ENCODE results near the gene BLNK. TPM values are rescaled to one million over a fixed set of nuclear protein-coding genes. Genes with fewer than 3 reads are reported as not detected.
"Not testable (repeated sequence)": the region's sequence is repeated elsewhere in the genome, so short reads cannot be mapped to it uniquely, and the experiment has no call there.

The BLNK gene
- total RNA-seq: 4.7 TPM
- long read RNA-seq, partial matches to known transcripts: 5 of 9 reads
- long read RNA-seq, other reads (novel, unspliced or antisense): 2 of 9 reads

DNA sequence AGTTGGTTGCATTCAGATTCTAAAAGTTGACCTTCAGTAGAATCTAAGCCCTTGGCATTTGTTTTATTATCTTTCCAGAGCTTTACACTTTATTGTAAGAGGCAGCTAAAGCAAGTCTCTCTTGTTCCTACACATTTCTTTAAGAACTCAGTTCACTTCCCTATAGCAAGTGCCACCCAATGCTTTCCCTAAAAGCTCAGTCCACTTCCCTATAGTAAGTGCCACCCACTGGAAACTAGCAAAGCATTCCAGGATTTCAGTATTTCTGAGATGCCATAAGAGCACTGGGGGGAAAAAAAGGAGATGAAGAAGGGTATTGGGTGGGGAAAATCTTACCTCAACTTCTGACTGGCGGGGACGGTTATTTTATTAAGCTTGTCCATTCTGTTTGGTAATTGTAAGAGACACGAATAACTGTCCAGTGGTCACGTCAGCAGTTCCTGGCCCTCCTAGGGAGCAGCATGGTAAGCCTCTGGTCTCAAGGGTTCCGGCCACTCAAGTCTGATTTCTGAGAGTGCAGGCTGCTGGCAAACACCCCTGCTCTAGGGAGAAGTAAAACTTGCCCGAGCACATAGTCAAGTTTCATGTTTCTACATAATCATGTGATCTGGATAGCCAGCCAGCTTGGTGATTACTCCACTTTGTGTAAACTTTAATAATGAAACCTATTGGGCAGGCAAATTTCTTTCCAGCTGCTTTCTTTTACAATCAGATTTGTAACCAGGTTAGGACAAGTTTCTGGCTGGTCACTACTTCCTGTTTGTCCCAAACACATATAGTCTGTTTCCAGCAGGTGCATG, at the start of gene BLNK:
Gene BLNK, minus strand, starts transcription at position 554 of the 800 bp plus-strand sequence. Its CDS starts 171 bp downstream, at position 383.
- no peak for DNase-seq (ENCODE audit: low spot score)

DNA sequence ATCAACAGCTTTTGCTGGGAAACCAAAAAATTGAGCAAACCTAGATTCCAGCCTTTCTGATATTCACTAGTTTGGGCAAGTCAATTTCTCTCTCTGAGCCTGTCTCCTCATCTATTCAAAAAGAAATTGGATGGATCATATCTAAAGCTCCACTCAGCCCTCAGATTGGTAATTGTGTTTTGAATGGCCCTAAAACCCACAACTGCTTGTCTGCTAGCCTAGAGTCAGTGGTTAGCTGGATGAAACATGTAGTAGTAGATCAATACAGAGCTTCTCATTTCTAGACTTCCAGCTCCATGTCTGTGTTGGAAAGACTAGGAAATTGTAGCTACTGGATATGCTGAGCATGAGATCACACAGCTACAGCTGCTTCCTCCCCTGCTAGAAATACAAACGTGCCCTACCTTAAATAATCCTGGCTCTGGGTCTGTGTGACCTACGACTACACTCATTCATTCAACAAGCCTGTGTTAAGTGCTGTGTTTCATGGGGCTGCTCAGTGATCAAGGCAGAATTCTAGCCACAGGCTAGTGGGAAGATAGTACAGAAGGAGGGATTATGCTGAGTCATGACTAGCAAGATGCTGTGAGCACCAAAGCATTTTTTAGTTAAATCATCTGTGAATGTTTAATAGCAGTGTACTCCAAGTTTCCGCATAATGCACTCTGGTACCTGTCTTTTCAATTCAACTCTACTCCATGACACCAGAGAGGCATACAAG, 48.5 kb upstream of the BLNK start:
- DNase-seq (ENCODE audit: low spot score): no peak

DNA sequence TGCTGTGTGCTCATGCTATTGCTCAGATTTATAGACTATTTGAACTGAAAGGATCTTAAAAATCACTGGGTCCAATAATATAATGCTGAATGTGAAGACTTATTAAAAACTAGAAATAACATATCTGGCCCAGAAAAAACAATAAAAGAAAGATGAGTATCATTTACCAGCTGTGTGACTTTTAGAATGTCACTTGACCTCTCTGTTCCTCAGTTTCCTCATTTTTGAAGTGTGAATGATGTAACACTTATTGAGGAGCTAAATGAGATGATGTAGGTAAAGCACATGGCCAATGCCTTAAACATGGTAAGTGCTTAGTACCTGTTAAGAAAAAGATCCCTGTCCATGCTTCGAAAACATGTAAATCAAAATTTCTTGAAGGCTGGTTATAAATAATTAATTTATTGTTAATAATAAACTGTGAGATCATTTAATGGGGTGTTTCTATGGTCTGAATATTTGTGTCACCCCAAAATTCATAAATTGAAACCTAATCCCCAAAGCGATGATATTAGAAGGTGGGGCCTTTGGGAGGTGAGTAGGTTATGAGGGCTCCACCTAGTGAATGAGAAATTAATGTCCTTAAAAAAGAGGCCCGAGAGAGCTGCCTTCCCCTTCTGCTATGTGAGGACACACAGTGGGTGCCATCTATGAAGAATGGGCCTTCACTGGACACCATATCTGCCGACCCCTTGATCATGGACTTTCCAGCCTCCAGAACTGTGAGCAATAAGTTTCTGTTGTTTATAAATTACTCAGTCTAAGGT, 45.9 kb upstream of the BLNK start:
- no peak for DNase-seq (ENCODE audit: low spot score)

DNA sequence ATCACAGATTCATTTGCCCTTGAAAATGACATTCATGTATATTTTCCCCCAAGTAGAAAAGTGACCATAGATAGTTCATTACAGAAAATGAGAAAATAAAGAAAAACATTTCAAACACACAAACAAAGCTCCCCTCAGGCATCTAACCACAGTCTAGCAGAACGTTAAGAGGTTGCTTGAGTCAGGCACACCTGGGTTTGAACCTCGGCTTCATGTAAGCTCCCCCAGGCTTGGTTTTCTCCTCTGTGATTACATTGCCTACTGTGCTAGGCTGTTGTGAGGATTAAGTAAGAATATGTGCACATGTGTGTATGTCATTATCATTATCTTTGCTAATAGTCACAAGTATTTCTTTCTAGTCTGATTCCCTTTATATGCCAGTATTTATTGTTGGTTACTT, 42.0 kb upstream of the BLNK start:
- DNase-seq (ENCODE audit: low spot score): no peak

DNA sequence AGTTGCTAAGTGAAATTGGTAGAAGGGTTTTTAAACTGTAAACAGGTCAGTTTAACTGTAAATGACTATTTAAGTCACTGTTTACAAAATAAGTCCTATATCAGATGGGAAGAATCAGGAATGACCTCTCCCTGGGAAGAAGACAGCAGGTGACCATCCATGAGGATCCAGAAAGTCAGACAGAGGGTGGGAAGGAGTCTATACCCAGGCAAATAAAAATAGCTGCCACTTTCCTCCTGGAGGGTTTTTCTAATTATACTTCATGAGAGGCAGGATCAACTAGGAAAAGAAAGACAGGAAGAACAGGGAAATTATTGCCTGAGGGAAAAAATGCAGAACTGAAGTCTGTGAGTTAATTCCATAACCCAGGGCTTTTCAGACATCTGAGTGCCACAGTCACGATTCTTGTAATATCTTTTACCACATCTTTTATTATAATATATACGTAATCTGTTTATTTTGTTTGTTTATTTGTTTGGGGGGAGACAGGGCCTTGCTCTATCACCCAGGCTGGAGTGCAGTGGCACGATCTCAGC, 39.9 kb upstream of the BLNK start:
- no peak for DNase-seq (ENCODE audit: low spot score)

DNA sequence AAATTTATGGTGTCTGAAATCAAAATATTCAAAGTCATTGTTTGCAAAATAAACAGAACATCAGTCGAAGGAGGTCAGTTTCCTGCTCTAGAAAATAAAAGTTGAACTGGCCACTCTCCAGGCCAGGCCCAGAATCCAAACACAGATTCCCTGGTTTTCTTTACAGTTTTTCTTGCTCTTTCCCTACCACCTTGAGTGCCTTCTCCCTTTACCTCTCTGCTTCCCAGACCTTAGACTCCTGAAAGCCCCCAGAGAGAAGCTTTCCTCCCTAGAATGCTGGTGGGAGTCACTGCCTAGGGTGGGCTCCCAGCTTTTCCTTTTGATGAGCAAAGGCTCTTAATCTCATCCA, 38.9 kb upstream of the BLNK start:
- DNase-seq (ENCODE audit: low spot score): no peak

DNA sequence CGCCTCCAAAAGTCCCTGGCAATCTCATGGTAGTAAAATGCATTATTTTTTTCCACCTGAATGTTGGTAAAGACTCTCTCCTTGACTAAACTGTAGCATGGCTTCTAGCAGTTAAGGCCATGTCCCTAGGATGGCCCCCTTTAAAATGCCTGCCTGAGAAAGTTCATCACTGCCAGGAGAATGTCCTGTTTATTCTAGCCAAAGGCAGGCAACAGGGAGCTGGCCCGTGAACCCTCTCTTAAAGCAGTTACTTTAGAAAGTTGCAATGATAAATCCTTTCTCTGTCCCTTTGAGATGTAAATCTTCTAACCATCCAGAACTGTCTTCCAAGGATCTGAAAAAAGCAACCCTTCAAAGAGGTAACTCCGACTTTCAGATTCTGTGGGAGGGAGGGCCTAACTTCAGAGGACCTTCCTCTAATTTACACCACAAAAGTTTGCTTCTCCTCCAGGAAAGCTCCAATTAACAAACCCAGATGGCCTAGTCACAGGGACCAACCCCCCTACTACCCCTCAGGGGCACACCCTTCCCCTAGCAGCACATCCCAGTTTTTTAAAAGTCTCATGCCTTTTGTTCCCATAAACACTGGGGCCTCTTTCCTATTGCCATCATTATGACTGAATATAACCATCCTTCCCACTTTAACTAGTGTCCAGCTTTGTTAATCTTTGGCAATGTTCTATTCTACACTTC, 38.4 kb upstream of the BLNK start:
- DNase-seq (ENCODE audit: low spot score): no peak

DNA sequence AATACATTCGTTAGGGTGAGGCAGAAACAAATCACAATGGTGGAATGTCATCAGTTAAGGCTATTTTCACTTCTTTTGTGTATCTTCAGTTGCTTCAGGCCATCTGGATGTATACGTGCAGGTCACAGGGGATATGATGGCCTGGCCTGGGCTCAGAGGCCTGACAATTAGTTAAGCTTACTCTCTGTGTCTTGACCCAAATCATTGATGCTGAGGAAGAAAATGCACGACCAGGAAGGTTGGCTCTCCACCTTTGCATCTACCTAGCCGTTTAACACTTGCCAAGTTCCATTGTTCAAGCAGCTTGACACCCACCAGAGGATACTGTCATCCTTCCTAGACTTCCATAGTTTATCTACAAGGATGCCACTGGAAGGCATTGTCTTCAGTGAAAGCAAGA, 37.5 kb upstream of the BLNK start:
- DNase-seq (ENCODE audit: low spot score): not testable (repeated sequence)

DNA sequence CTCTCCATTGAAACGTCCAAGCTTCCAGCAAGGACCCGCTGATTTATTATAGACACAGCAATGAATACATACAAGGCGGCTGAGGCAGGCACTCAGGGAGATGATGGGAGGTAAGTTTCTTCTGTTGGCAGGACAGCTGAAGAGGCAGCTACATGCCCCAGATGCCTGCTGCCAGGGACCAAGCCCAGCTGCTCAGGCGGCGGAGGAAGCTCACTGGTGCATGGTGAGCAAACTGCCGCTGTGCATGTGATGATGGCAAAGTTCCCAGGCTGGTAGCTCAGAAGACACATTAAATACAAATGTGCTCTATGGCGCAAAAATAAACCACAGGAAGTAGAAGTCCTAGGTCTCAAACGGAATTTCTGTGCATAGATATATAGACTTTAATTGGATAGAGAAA, 35.1 kb upstream of the BLNK start:
- DNase-seq (ENCODE audit: low spot score): no peak

DNA sequence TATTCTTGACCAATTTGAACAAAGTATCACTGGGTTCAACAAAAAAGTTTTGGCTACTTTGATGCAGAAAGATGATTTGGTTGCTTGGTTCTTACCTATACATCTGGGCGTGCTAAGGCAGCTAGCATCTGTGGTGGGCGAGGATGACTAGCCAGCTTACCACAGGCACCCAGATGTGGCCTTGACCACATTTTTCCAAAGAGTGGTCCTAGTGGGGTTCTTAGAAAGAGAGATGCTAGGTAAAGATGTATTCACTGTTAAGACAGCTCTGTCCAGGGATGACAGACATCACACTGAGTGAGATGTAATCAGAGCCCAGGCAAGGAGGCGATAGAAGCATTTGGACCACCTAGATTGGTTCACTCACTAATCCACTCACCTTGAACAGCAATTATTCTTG, 33.6 kb upstream of the BLNK start:
- no peak for DNase-seq (ENCODE audit: low spot score)

DNA sequence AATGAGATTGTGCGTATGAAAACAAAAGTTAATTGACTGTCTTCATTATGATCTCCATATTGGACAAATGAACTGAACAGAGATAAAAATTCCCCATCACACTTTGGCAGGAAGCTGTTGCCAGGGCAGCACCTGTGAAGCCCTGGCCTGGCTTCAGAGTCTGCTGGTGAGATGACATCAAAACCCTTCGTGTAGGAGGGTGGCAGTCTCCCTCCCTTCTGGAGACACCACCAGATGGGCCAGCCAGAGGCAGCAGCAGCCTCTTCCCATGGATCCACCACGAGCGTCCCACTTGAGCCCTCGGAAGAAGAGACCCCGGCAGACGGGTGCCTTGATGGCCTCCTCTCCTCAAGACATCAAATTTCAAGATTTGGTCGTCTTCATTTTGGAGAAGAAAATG, 32.9 kb upstream of the BLNK start, which contains the start of gene DNTT:
Gene DNTT, plus strand, starts transcription at position 205 of the 400 bp plus-strand sequence. Its CDS starts 64 bp downstream, at position 269.
- DNase-seq (ENCODE audit: low spot score): no peak

DNA sequence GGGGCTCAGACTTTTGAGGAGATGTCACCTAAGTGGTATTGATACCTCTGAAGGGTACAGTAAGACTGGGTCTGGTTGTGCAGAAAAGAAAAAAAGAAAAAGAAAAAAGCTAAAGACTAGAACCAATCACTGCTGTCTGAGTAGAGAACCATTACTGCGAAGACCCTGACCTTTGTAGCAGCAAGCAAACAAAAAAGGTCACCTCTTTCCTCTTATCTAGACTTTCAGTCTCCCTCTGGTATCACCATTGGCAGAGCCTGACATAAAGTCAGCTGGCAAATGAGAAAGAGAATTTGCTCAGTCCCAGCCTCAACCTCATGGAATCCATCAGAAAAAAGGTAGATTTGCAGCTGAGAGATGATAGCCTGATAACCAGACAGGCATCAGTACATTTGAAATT, 30.2 kb upstream of the BLNK start:
- DNase-seq (ENCODE audit: low spot score): no peak

DNA sequence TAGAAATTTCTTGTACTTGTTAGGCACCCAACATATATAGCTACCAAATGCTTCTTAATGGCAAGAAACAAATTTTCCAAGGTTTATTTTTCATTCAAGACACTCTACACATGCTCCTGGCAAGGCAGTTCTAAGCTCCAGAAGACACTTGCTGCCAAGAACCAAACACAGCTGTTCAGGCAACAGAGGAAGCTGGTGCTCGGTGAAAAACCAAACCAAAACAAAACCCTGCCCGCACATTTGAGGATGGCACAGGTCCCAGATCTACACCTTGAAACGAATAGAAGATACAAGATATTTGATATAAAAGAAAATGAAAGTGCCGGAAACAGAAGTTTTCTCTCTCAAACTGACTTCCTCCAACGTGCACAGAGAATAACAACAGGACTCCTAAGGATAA, 28.0 kb upstream of the BLNK start:
- no peak for DNase-seq (ENCODE audit: low spot score)

DNA sequence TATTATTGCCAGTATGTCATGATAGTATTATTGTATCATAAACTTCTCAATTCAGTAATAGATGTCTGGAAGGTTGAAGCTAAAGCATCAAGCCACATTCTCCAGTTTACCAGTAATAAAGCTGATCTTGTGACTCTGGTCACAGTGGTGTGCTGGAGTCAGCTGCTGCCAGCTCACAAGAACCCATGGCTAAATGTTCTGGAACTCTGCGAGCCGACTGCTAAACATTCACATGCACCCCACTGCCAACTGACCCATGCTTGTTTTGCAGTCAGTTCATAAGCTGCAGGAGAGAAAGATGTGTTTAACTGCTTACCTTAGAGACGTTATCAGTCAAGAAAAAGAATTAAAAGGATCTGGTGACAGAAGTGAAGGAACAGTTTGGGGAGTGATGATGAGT, 27.0 kb upstream of the BLNK start:
- no peak for DNase-seq (ENCODE audit: low spot score)

DNA sequence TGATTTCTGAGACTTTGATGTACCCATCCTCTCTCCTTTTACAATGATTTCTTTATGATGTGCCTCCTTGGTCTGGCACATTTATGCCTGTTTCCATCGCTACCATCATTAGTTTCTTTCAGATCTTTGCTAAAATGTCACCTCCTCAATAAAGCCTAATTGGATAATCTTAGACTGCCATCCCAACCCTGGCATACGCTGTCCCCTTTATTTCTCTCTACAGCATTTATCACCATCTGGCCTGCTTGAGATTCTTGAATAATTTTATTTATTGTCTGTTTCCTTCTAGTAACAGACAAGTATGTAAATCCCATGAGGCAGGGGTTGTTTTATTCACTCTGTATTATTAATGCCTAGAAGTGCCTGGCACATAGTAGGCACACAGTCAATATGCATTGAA, 26.1 kb upstream of the BLNK start:
- DNase-seq (ENCODE audit: low spot score): no peak

DNA sequence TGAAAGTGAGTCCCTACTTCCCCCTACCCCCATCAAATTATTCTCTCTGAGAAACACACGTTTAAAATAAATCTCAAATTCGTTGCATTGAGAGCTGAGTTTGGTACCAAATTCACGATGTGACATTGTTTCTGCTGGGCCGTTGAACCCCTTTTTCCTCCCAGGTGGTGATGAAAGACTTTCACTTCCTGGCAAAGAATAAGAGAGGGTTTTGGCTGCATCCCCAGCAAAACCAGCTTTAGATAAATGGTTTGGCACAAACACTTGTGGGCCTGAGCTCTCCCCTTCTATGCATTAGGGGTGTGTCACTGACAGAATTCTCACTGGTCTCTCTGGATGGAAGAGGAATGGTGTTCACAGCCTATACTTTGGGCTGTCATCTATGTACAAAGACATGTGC, 24.1 kb upstream of the BLNK start:
- no peak for DNase-seq (ENCODE audit: low spot score)

DNA sequence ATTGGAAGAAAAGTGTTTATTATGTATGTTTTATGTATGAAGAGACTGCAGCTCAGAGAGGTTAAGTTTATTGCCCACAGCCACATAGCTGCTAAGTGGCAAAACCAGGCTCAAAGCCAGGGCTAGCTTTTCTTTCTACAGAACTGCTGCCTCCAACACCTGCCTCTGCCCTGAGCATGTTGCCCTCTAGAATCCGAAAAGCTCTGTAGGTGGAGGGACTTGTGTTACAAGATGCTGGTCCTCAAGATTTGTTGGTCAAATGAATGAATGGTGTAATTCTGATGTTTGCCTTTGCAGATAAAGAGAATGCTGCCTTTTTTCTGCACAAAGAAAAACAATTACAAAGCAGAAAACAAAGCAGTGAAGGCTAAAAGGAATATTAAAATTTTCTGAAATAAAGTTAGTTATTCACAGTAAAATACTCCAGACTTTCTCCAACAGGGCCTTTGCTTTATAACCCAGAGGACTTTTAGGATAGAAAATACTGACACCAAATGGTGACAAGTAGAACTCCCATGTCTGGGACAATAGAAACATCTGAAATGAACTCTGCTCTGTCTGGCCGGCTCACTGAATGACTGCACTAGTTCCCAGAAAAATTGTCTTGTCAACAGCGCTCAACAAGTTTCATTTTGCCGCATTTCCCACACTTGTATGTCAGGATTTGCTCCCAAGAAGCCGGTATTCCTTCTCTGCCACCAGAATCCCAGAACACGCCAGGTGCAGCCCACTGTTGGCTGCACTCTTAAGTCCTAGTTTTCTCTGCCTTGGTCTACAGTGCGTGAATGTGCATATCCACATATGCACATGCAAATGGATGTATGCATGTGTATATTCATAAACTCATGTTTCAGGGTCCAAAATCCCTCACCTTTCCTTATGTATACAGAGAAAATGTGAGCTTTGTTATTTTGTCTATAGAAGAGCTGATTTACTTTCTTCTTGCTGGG, 21.9 kb upstream of the BLNK start:
- DNase-seq (ENCODE audit: low spot score): no peak

DNA sequence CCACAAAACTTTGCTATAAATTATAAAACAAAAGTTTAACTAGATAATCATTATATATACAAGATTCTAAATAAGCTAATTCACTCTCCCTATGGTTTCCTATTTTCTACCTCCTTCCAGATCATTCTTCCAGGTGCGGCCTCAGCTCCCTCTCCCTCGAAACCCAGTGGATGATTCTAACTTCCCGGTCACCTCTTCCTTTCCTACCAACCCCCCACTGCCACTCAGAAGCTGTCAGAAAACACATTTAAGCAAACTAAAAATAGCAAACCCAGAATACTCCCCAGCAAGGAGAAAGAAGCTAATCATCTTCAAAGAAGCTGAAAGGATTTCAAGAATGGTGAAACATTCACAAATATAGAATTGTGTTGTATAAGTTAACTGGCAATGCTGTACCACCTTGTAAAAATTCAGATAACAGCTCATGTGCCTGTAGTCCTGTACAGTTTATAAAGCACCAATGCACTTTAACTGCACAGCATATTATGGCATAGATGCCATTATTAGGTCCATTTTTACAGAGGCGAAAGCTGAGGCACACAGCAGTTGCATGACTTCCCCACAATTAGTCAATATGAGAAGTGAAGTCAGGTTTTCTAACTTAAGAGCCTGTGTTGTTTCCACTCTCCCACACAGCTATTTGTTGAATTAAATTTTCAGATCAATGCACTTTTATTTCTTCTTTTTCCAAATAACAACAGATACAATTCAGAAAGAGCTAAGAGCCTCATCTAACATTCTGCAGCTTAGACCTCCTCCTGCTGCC, 19.2 kb upstream of the BLNK start:
- no peak for DNase-seq (ENCODE audit: low spot score)
